PC-9 (cell line): ENCODE data around the gene PIP4P1. TPM values are rescaled to one million over a fixed set of nuclear protein-coding genes. Genes with fewer than 3 reads are reported as not detected.
"Not testable (repeated sequence)": the region's sequence is repeated elsewhere in the genome, so short reads cannot be mapped to it uniquely, and the experiment has no call there.

Source experiments
- Bru-seq: library from RNA; stranded (reverse); fragments of 400-500 nt; gene quantifications from one replicate; lab custom pipeline; 2021; lab: Mats Ljungman, UMichigan
- BruChase-seq, 2 experiments: library from RNA; stranded (reverse); fragments of 400-500 nt; gene quantifications; one replicate each; lab custom pipeline; 2021; lab: Mats Ljungman, UMichigan
- BruUV-seq: library from RNA; stranded (reverse); fragments of 400-500 nt; replicated peaks from 2 replicates; lab custom pipeline; 2021; lab: Mats Ljungman, UMichigan
- CTCF ChIA-PET: fragments of 300-600 bp; sonication (Branson Sonifier 250); formaldehyde crosslinking; loops from one replicate; lab custom pipeline; 2022; ENCODE audit warnings: antibody characterized with exemption; lab: Charles Lee
- POLR2A ChIA-PET: fragments of 300-600 bp; sonication (Branson Sonifier 250); formaldehyde crosslinking; loops from one replicate; lab custom pipeline; 2022; ENCODE audit warnings: antibody characterized with exemption; ENCODE audit not compliant: unreplicated experiment; lab: Charles Lee
- DNase-seq, 2 experiments: peaks; one replicate each; pipeline versions ENCODE4 v3.0.0 to v3.0.0-alpha.2; 2015 to 2022; ENCODE audit warnings: mixed read lengths in 1 of 2
- H2AFZ ChIP-seq: fragments of 200-600 bp; sonication (generic); 2 replicates; pipeline ENCODE4 v1.8.1; 2017; ENCODE audit warnings: antibody characterized with exemption
- H3F3A ChIP-seq: fragments of 200-600 bp; sonication (generic); 2 replicates; pipeline ENCODE4 v1.8.1; 2017; ENCODE audit warnings: antibody characterized with exemption, mild to moderate bottlenecking, low read depth; ENCODE audit not compliant: insufficient read depth
- H3K27ac ChIP-seq: fragments of 200-600 bp; sonication (generic); 2 replicates; pipeline ENCODE4 v1.6.1; 2016; ENCODE audit warnings: mixed run types
- H3K27me3 ChIP-seq: fragments of 200-600 bp; sonication (generic); 2 replicates; pipeline ENCODE4 v1.6.1; 2016; ENCODE audit warnings: low read depth, mixed run types; ENCODE audit not compliant: insufficient read depth
- H3K36me3 ChIP-seq: fragments of 200-600 bp; sonication (generic); 2 replicates; pipeline ENCODE4 v1.6.1; 2016; ENCODE audit warnings: low read depth, mixed run types
- H3K4me1 ChIP-seq: fragments of 200-600 bp; sonication (generic); replicated peaks from 2 replicates; pipeline ENCODE4 v1.6.1; 2016; ENCODE audit warnings: mixed run types; ENCODE audit not compliant: insufficient read depth
- H3K4me2 ChIP-seq: fragments of 200-600 bp; sonication (generic); 2 replicates; pipeline ENCODE4 v1.6.1; 2017; ENCODE audit warnings: mixed run types
- H3K4me3 ChIP-seq: fragments of 200-600 bp; sonication (generic); 2 replicates; pipeline ENCODE4 v1.6.1; 2016; ENCODE audit warnings: mixed run types
- H3K79me2 ChIP-seq: fragments of 200-600 bp; sonication (generic); 2 replicates; pipeline ENCODE4 v1.6.1; 2017; ENCODE audit warnings: low read depth, mixed run types
- H3K9me2 ChIP-seq: fragments of 200-600 bp; sonication (generic); 2 replicates; pipeline ENCODE4 v1.8.1; 2017; ENCODE audit warnings: mild to moderate bottlenecking; ENCODE audit not compliant: insufficient read depth
- H3K9me3 ChIP-seq: fragments of 200-600 bp; sonication (generic); 2 replicates; pipeline ENCODE4 v1.8.1; 2016; ENCODE audit warnings: low read depth; ENCODE audit not compliant: insufficient read depth
- H4K20me1 ChIP-seq: fragments of 200-600 bp; sonication (generic); 2 replicates; pipeline ENCODE4 v1.8.1; 2017; ENCODE audit not compliant: insufficient read depth
- EZH2 ChIP-seq: fragments of 200-600 bp; sonication (generic); IDR thresholded peaks from 2 replicates; pipeline ENCODE4 v1.8.0; 2017; ENCODE audit warnings: antibody characterized with exemption, low read depth
- intact Hi-C: fragments of 100-400 bp; cut with micrococcal nuclease; formaldehyde crosslinking; loops from one replicate; pipeline ENCODE4 v1.10.0; 2022; ENCODE audit not compliant: unreplicated experiment
- long read RNA-seq: library from polyadenylated mRNA; stranded (forward); transcript quantifications from one replicate; pipeline ENCODE4 v2.0.0, GENCODE V29; 2022
- total RNA-seq: library from RNA; stranded (reverse); gene quantifications from 2 replicates; pipeline ENCODE4 v1.2.3, GENCODE V29; 2021
- TF ChIP-seq, protein P1 (sequence below): fragments of 200-600 bp; sonication (generic); conservative IDR thresholded peaks from 2 replicates; pipeline ENCODE4 v1.6.1; 2017; ENCODE audit warnings: mixed run types, antibody characterized with exemption, mild to moderate bottlenecking, moderate library complexity

PIP4P1 gene
- total RNA-seq (20.1 and 22.2 TPM in 2 replicates), Bru-seq, nascent RNA (percentile 83 among the genes with signal in this experiment), BruChase-seq, experiment 1, labeled RNA remaining after a 2-hour chase (percentile 88 among the genes with signal in this experiment), BruChase-seq, experiment 2, labeled RNA remaining after a 6-hour chase (percentile 75 among the genes with signal in this experiment)
- long read RNA-seq, transcript PIP4P1-201 (7 exons, 1,961 nt): minor isoform, 14 of 36 reads
- long read RNA-seq, transcript PIP4P1-202 (7 exons, 1,696 nt): major isoform, 15 of 36 reads
- long read RNA-seq, partial matches to known transcripts: 2 of 36 reads
- long read RNA-seq, other reads (novel, unspliced or antisense): 5 of 36 reads

DNA sequence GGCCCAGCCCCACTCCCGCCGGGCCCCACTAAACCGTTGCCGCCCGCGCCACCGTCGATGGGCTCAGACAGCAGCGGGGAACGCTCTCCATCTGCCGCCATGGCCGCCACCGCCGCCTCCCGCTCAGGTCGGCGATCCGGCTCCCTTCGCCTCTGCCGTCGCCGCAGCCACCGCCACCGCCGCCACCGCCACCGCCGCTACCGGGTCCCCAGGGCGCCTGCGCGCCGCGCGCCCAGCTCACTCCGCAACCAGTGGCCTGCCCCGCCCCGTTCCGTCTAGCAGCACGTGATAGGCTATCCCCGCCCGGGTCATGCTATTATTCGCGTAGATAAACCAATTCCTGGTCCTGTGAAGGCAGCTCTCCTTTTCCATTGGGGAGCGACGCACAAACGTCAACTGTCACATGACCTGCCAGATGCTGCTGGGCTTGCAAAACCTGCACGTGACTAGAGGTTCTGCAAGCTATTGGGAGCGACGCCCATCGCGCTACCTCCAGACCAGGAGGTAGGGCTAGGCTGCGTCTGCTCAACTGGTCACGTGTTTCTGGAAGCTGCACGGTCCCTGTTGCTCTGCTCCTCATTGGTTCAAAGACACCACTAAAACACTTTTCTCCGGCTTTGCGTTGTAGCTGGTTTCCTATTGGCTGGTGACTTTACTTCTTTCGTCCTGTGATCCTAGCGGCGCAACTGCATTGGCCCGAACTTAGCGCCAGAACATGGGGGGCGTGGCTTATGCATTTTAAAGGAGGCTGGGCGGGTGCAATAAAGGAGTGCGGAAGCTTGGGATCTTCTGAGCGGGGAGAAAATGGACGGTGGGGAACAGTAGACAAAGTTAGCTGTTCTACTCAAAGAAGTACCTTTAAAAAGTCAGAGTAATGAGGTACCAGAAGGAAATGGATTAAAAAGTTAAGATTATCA lies at the start of gene PIP4P1:
TSS of gene PIP4P1 (minus strand) at position 210 of the 917 bp plus-strand sequence. CDS start at position 101, 109 bp downstream.
- H3K4me2 ChIP-seq: peak within 1 kb of the TSS; percentile 86
- peak within 1 kb of the TSS; percentile 74 for H3K4me3 ChIP-seq
- H3K4me1 ChIP-seq: peaks cover 14% of the 10 kb centered on the region
- H3K9me3 ChIP-seq: no peaks in the 10 kb centered on the region
- DNase-seq: peak; percentile 92 to 99
- no peaks in the 10 kb centered on the region for H3K9me2 ChIP-seq
- no peaks in the 10 kb centered on the region for H4K20me1 ChIP-seq
- peaks cover 34% of the 10 kb centered on the region for H3K79me2 ChIP-seq
- H3K27ac ChIP-seq: peak within 1 kb of the TSS; percentile 64
- H3K36me3 ChIP-seq: 0 out of 2 replicates have a peak, but pooled peaks cover 5% of the 10 kb centered on the region
- no peaks in the 10 kb centered on the region for H3K27me3 ChIP-seq
- no TSS peak for BruUV-seq
- ChIA-PET CTCF (interaction anchor here (1.0 kb wide), 1 partner anchor 147 kb away, joined by 3 read pairs; no protein-coding TSS in a partner anchor), POLR2A (interaction anchor here (0.5 to 1.4 kb wide), 13 partner anchors 9 to 975 kb away, joined by 3 to 31 read pairs (median 5); partner anchors contain the start of genes CCNB1IP1, PARP2 and TEP1)
- no peaks in the 10 kb centered on the region for H3F3A ChIP-seq
- H2AFZ ChIP-seq: peak within 1 kb of the TSS; percentile 80
- TF ChIP-seq, protein P1, sequence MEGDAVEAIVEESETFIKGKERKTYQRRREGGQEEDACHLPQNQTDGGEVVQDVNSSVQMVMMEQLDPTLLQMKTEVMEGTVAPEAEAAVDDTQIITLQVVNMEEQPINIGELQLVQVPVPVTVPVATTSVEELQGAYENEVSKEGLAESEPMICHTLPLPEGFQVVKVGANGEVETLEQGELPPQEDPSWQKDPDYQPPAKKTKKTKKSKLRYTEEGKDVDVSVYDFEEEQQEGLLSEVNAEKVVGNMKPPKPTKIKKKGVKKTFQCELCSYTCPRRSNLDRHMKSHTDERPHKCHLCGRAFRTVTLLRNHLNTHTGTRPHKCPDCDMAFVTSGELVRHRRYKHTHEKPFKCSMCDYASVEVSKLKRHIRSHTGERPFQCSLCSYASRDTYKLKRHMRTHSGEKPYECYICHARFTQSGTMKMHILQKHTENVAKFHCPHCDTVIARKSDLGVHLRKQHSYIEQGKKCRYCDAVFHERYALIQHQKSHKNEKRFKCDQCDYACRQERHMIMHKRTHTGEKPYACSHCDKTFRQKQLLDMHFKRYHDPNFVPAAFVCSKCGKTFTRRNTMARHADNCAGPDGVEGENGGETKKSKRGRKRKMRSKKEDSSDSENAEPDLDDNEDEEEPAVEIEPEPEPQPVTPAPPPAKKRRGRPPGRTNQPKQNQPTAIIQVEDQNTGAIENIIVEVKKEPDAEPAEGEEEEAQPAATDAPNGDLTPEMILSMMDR: no peak
- TF ChIP-seq EZH2: no peak
- intact Hi-C loops: loop anchor here (1.0 to 10.0 kb wide), 2 partner anchors 8 to 117 kb away; partner anchors contain the start of genes PARP2 and PNP

DNA sequence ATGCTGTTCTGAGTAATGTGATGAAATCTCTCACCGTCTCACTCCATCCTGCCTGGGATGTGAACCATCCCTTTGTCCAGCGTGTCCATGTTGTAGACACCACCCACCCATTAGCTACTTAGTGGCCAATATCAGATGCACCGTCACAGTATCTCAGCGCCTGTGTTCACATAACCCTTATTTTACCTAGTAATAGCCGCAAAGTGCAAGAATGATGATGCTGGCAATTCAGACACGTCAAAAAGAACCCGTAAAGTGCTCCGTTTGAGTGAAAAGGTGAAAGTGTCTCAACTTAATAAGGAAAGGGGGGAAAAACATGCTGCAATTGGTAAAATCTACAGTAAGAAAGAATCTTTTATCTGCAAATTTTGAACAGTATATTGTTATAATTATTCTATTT lies 47.1 kb upstream of the PIP4P1 start:
- H3F3A ChIP-seq: no peaks in the 10 kb centered on the region
- no peaks in the 10 kb centered on the region for H3K27me3 ChIP-seq
- no TSS peak for BruUV-seq
- no peak overlapping the region for H3K4me3 ChIP-seq
- H4K20me1 ChIP-seq: no peaks in the 10 kb centered on the region
- no peaks in the 10 kb centered on the region for H3K36me3 ChIP-seq
- H2AFZ ChIP-seq: no peak overlapping the region
- POLR2A ChIA-PET: no interaction called here
- intact Hi-C loops: no loop called here
- H3K79me2 ChIP-seq: no peaks in the 10 kb centered on the region
- H3K9me3 ChIP-seq: no peaks in the 10 kb centered on the region
- H3K9me2 ChIP-seq: no peaks in the 10 kb centered on the region
- H3K4me1 ChIP-seq: no peaks in the 10 kb centered on the region
- no peak for DNase-seq
- no peak overlapping the region for H3K4me2 ChIP-seq
- no peak overlapping the region for H3K27ac ChIP-seq
- no peak for TF ChIP-seq EZH2
- TF ChIP-seq, protein P1: no peak
- CTCF ChIA-PET: no interaction called here

DNA sequence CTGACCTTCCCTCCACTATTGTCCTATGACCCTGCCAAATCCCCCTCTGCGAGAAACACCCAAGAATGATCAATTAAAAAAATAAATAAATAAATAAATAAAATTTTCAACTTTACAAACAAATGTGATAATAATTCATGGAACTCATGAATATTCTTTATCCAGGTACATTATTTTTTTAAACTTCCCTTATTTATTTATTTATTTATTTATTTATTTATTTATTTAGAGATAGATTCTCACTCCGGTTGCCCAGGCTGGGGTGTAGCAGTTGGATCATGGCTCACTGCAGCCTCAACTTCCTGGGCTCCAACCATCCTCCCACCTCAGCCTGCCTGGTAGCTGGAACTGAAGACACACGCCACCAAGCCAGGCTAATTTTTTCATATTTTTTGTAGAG lies 46.3 kb upstream of the PIP4P1 start:
- H3F3A ChIP-seq, BruUV-seq, H2AFZ ChIP-seq, H3K4me2 ChIP-seq, H4K20me1 ChIP-seq, DNase-seq, intact Hi-C loops, H3K9me2 ChIP-seq, H3K4me3 ChIP-seq, H3K36me3 ChIP-seq, POLR2A ChIA-PET, H3K27me3 ChIP-seq, H3K9me3 ChIP-seq, CTCF ChIA-PET, H3K27ac ChIP-seq, H3K79me2 ChIP-seq, H3K4me1 ChIP-seq: not testable (repeated sequence)

DNA sequence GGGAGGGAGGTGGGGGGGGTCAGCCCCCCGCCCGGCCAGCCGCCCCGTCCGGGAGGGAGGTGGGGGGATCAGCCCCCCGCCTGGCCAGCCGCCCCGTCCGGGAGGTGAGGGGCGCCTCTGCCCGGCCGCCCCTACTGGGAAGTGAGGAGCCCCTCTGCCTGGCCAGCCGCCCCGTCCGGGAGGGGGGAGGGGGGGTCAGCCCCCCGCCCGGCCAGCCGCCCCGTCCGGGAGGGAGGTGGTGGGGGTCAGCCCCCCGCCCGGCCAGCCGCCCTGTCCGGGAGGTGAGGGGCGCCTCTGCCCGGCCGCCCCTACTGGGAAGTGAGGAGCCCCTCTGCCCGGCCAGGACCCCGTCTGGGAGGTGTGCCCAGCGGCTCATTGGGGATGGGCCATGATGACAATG lies 45.5 kb upstream of the PIP4P1 start:
- CTCF ChIA-PET, H3K9me3 ChIP-seq, intact Hi-C loops, H3K4me2 ChIP-seq, H3K27me3 ChIP-seq, H4K20me1 ChIP-seq, H3K4me1 ChIP-seq, H3K36me3 ChIP-seq, H3K27ac ChIP-seq, H3K79me2 ChIP-seq, DNase-seq, BruUV-seq, H3F3A ChIP-seq, H3K9me2 ChIP-seq, H2AFZ ChIP-seq, H3K4me3 ChIP-seq, POLR2A ChIA-PET: not testable (repeated sequence)

DNA sequence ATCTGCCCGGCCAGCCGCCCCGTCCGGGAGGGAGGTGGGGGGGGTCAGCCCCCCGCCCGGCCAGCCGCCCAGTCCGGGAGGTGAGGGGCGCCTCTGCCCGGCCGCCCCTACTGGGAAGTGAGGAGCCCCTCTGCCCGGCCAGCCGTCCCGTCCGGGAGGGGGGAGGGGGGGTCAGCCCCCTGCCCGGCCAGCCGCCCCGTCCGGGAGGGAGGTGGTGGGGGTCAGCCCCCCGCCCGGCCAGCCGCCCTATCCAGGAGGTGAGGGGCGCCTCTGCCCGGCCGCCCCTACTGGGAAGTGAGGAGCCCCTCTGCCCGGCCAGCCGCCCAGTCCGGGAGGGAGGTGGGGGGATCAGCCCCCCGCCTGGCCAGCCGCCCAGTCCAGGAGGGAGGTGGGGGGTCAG lies 45.0 kb upstream of the PIP4P1 start:
- H3K4me3 ChIP-seq, CTCF ChIA-PET, H3K36me3 ChIP-seq: not testable (repeated sequence)

More for the DNA sequence above, 45.0 kb upstream of the PIP4P1 start:
- H4K20me1 ChIP-seq, H3K27me3 ChIP-seq, POLR2A ChIA-PET, H3K9me3 ChIP-seq, H3K27ac ChIP-seq, H3K4me2 ChIP-seq, H2AFZ ChIP-seq, H3K9me2 ChIP-seq, H3K79me2 ChIP-seq, BruUV-seq, H3K4me1 ChIP-seq, intact Hi-C loops, DNase-seq, H3F3A ChIP-seq: not testable (repeated sequence)
